Medulla oblongata (tissue), 1 donor: Measurements from ENCODE around the gene UBC.

Experiments used
- DNase-seq: peaks from one replicate; pipeline ENCODE4 v3.0.0-alpha.2; 2015; ENCODE audit errors: extremely low spot score

Gene UBC

DNA sequence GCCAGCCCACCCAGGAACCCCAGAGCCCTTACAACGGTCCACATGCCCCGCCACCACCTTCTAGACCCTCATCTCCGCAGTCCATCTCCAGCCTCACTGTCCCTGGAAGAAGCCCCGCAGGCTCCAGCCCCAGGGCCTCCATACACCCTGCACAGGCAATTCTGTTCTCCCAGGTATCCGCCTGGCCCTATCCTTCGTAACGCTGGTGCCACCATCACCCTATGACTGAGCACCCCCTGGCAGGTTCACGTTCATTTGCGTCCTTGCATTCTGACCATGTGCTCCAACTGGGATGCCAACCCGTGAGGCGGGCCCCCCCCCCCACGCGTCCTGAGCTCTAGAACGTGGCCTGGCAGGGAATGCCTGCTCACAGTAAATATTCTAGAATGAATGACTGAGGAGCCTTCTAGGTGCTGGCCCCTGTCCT is 50.1 kb downstream of the UBC start:
- no peak for DNase-seq

DNA sequence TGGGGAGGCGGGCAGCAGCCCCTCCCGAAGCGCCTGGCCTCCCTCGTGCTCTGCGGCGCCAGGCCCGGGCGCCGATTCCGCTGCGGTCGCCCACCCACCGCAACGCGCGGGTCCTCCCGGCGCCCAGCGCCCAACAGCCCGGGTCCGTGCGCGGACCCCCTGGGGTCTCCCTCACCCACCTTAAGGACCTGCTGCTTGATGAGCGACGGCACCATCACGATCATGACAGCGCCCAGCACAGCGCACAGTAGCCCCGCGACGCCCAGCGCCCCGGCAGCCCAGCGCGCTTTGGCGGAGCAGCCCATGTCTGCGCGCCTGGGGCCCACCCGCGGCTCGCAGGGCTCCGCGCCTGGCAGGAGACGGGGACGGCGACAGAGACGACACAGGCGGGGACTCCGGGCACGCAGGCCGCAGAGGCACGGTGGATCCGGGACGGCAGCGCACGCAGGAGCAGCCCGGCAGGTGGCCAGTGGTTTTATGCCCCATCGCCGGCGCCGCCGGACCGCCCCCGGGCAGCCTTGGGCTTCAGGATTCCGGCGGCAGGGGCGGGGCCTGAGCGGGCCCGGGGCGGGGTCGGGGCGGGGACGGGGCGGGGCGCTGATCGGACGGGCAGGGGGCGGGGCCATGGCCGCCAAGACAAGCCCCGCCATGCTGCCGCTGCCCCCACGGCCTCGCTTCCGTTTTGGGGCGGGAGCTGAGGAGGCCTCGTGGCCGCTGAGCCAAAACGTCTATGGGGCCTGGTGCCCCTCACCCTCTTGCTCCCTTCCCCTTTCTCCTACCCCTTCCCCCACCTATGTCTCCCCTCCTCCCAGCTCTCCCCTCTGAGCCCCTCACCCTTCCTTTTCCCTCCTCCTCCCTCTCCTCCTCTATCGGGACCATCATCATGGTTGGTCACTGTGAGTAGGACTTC is 50.8 kb downstream of the UBC start, which contains the start of gene SCARB1:
TSS of gene SCARB1 (minus strand) at position 449 of the 910 bp plus-strand sequence. CDS start at position 305, 144 bp downstream.
- peak; percentile 85 for DNase-seq

GRCh38 chr12:124862768-124863415 is 51.6 kb downstream of the UBC start:
- peak; percentile 83 for DNase-seq

DNA sequence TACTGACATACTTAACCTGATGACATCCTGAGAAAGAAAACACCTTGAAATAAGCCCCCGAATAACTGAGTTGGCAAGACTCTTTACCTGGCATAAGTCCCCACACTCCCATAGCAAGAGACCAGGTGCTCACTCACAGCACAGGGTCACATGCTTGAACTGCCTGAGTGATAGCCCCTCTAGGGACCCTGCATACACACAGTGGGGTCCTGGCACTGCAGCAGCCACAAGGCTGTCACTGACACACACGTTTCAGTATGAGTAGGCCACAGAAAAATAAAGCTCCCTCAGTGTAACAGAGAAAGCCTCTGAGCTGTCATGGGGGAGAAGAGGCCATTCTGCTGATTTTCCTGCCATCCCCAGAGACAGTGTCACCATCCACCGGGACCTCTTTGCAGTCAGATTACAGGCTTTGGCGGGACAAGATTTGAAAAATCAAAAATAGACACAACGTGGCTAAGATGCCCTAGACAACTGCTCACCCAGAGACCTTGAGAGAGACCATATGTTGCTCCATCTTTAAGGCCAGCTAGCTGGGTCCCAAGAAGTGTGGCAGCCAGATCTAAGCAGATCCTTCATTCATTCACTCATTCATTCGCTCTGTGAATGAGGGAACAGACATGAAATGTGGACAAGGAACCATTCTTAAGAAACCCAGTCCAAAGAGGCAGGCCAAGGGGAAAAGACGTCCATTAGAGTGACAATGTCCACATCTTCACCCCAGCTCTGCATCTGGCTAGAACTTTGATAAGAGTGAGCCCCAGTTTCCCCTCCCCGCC is 52.4 kb downstream of the UBC start:
- DNase-seq: no peak
